IPS-NIHi7 (cell line): ENCODE results near the gene PARD3B.

Experiments
- DNase-seq: peaks from one replicate; pipeline ENCODE4 v3.0.0; 2012; ENCODE audit warnings: mixed read lengths; ENCODE audit errors: extremely low spot score

Gene PARD3B

GRCh38 chr2:205650450-205650849 is 1105.2 kb downstream of the PARD3B start:
- peak; percentile 72 for DNase-seq

GRCh38 chr2:205650931-205651330 is 1105.7 kb downstream of the PARD3B start:
- no peak for DNase-seq

GRCh38 chr2:205651719-205652118 is 1106.4 kb downstream of the PARD3B start:
- DNase-seq, result no peak

GRCh38 chr2:205654878-205655605 is 1109.8 kb downstream of the PARD3B start:
- DNase-seq, result no peak

DNA sequence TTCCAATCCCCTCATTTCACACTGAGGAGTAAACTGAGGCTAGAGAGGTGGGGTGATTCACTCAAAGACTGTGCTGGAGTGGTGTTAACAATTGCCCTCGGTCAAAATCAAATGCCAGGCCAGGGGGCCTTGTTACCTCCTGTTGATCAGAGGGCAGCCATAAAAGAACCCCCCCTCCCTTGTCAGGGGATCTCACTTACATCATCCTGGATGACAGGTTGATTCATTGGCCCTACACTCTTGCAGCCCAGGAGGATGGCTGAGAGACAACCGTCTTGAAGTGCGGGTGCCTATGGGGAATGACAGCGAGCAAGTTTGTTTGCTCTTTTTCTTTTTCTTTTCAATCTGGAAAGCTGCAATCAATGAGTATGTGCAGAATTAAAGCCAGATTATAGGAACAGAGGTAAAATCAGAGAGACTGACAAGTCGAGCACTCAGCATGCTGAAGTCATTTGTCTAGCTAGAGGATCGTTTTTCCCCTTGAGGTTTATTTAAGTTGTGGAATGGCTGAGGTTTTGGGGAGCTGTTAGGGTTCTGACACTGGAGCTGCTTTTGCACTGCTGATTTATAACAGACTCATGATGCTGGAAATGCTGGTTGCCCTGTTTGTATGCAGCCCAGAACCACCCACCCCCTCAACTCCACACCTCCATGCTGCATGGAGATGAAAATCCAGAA is 1110.6 kb downstream of the PARD3B start:
- DNase-seq, result no peak

GRCh38 chr2:205656461-205656860 is 1111.2 kb downstream of the PARD3B start:
- no peak for DNase-seq

DNA sequence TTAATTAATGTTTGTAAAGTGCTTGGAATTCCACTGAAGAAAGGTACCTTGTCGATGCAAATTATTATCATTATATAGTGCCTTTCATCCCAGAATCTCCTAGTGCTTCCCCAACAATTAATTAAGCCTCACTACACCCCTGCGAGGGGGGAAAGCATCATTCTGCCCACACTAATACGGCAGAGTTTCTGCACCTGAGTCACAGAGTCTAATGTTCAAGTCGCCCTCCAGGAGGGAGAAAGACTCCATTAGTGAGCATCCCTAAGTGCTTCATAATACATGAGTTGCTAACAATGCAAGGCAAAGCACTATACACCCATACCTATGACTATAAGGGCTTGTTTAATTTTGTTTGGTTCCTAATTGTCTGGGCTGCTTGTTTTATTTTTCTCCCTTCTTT is 1111.7 kb downstream of the PARD3B start:
- no peak for DNase-seq

GRCh38 chr2:205657579-205657978 is 1112.3 kb downstream of the PARD3B start:
- DNase-seq, result no peak

DNA sequence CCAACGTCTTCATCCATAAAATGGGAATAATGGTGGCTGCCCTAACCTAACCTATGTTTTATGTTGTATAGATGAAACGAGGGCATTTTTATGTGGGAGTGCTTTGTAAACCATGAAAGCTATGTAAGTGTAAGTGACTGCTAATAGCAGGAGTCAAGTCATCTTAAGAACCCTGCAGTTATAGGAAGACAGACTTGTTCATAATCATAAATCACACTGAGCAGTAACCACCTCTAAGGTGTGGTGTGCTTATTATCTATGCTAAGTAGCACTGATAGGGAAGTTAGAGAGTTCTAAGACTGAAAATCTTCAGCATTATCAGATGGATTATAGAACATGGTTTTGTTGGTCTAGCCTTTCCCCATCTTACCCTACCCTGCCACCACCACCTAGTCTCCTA is 1112.8 kb downstream of the PARD3B start:
- no peak for DNase-seq

DNA sequence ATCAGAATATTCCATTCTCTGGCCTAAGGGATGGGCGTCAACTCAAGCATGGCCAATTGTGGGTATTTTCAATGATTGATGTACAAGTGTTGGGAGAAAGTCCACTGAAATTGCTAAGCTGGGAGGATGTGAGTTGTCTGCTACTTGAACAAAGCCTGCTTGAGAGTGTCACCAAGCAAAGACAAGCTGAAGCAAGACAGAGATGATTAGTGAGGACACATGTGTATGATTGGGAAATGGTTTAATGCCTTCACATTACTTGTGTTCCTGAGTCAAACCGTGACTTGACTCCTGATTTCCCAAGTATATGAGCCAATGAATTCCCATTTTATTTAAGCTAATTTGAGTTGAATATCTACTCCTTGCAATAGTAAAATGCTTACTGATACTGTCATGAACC is 1113.3 kb downstream of the PARD3B start:
- no peak for DNase-seq

GRCh38 chr2:205659922-205660321 is 1114.6 kb downstream of the PARD3B start:
- no peak for DNase-seq

GRCh38 chr2:205660521-205661124 is 1115.3 kb downstream of the PARD3B start:
- DNase-seq, result no peak

- DNase-seq, result no peak
These were observed 1116.0 kb downstream of the PARD3B start for GRCh38 chr2:205661281-205661680.

GRCh38 chr2:205662206-205662965 is 1117.1 kb downstream of the PARD3B start:
- no peak for DNase-seq

DNA sequence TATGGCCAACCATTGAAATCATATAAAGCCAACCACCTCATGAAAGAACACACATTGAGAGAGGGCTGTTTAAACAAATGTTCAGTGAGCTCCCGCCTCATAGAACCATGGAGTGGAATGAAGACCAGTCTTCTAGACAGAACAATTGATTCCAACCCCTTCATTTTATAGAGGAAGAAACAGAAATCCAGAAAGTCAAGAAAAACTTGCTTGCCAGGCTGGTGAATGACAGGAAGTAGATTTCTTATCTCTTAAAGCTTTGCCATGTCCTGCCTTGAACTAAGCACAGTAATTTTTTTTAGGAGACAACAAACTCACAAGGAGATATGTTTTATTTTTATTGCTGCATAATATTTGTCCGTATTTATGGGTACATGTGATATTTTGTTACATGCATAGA is 1120.5 kb downstream of the PARD3B start:
- DNase-seq, result no peak
